GM12878 (cell line): Measurements from ENCODE around the gene ZCRB1. TPM values are rescaled to one million over a fixed set of nuclear protein-coding genes. Genes with fewer than 3 reads are reported as not detected.

ENCODE experiments used
- ESRRA ChIP-seq: IDR thresholded peaks from 2 replicates; pipeline ENCODE4 v1.6.1; 2012; ENCODE audit warnings: mild to moderate bottlenecking, low read length, improper control_type of control experiment
- FOS ChIP-seq: IDR thresholded peaks from 3 replicates; pipeline ENCODE4 v1.6.1; 2011; ENCODE audit warnings: borderline replicate concordance; ENCODE audit not compliant: insufficient read length; ENCODE audit errors: extremely low read depth
- IKZF2 ChIP-seq, 2 experiments: fragments of 450-650 bp; IDR thresholded peaks; 2 replicates each; pipeline ENCODE4 v1.6.1; 2017; ENCODE audit warnings: mild to moderate bottlenecking in 2 of 2, moderate library complexity in 2 of 2
- NKRF ChIP-seq: fragments of 450-650 bp; conservative IDR thresholded peaks from 2 replicates; pipeline ENCODE4 v1.6.1; 2017; ENCODE audit warnings: mild to moderate bottlenecking, moderate library complexity
- RCOR1 ChIP-seq: conservative IDR thresholded peaks from 2 replicates; pipeline ENCODE4 v1.6.1; 2012; ENCODE audit warnings: low read depth, low read length, improper control_type of control experiment
- RELA ChIP-seq: fragments of 450-650 bp; IDR thresholded peaks from 2 replicates; pipeline ENCODE4 v1.8.0; 2014; ENCODE audit warnings: borderline replicate concordance; ENCODE audit not compliant: partially characterized antibody
- RFX5 ChIP-seq: IDR thresholded peaks from 2 replicates; pipeline ENCODE4 v1.6.1; 2011; ENCODE audit warnings: low read depth, low read length, improper control_type of control experiment
- SMC3 ChIP-seq: IDR thresholded peaks from 2 replicates; pipeline ENCODE4 v1.6.1; 2011; ENCODE audit warnings: low read length, improper control_type of control experiment, borderline replicate concordance
- SRF ChIP-seq, 2 experiments: IDR thresholded peaks; 2 replicates each; pipeline ENCODE4 v1.6.1; 2011; ENCODE audit warnings: low read depth in 2 of 2, low read length in 2 of 2, mild to moderate bottlenecking in 1 of 2, moderate library complexity in 1 of 2
- ZBTB40 ChIP-seq: fragments of 450-650 bp; IDR thresholded peaks from 2 replicates; pipeline ENCODE4 v1.6.1; 2016; ENCODE audit warnings: mild to moderate bottlenecking, moderate library complexity, borderline replicate concordance
- ZNF274 ChIP-seq: IDR thresholded peaks from one replicate; pipeline ENCODE4 v1.8.0; 2011; ENCODE audit not compliant: insufficient read length, insufficient read depth
- polyA plus RNA-seq, 11 experiments: library from polyadenylated mRNA; depleted of rRNA in 4 of 11; unstranded in 6 of 11; stranded (reverse) in 5 of 11; fragments of >200 nt; fragmentation: Nextera tagmentation in 4 of 11; fragmentation: Illumina TruSeq in 1 of 11; extraction: Ambion mirVana in 4 of 11; extraction: Trizol in 1 of 11; gene quantifications; 1 replicate in 1 of 11; 2 replicates in 10 of 11; pipeline versions ENCODE4 v1.2.1 to v1.2.3, GENCODE V29; 2011 to 2016; ENCODE audit warnings: inconsistent platforms in 2 of 11, missing spikeins in 2 of 11, low read depth in 1 of 11
- total RNA-seq, 4 experiments: library from RNA; depleted of rRNA in 3 of 4; stranded (reverse); fragments of >200 nt in 3 of 4; fragmentation: Illumina TruSeq in 1 of 4; extraction: Trizol in 1 of 4; gene quantifications; 2 replicates each; pipeline versions ENCODE4 v1.2.1 to v1.2.3, GENCODE V29; 2013 to 2021
- TF ChIP-seq, protein P1 (sequence below): IDR thresholded peaks from 2 replicates; pipeline ENCODE4 v1.6.1; 2012; ENCODE audit warnings: low read depth, low read length, improper control_type of control experiment
- TF ChIP-seq, protein P2 (sequence below): fragments of 450-650 bp; formaldehyde crosslinking; IDR thresholded peaks from 2 replicates; pipeline ENCODE4 v1.4.0; 2022; ENCODE audit warnings: mild to moderate bottlenecking, moderate library complexity
- TF ChIP-seq, protein P3 (sequence below): fragments of 450-650 bp; formaldehyde crosslinking; IDR thresholded peaks from 2 replicates; pipeline ENCODE4 v1.4.0; 2020; ENCODE audit warnings: mild to moderate bottlenecking, moderate library complexity

ZCRB1 gene
- total and polyA plus RNA-seq, 10 of the 15 experiments (the other 5 are each of a cell fraction or from before 2014, with no cell fraction given) = 43.3 to 178 (median 88.6) TPM

GRCh38 chr12:42325653-42326474 lies at the start of gene ZCRB1, which contains the start of gene PPHLN1 (continued):
- TF ChIP-seq NKRF (peak; percentile 64), ESRRA (no peak; the same call in 1 of the 2 replicates), SRF (IDR thresholded peaks at IDR 0.05; ENCODE audit: low read depth in 2 of 2, low read length in 2 of 2) (peak in 1 of 2 experiments; percentile 70; a peak in 2 of 4 replicates), RFX5 (no peak), FOS (no peak), RELA (no peak), ZNF274 (no peak), IKZF2 (IDR thresholded peaks at IDR 0.05) (0 out of 4 replicates have a peak, but pooled peaks of 1 of the 2 experiments have one; percentile 25), SMC3 (no peak), RCOR1 (no peak), ZBTB40 (peak; percentile 85)
- TF ChIP-seq, protein P1, sequence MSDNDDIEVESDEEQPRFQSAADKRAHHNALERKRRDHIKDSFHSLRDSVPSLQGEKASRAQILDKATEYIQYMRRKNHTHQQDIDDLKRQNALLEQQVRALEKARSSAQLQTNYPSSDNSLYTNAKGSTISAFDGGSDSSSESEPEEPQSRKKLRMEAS = no peak
- TF ChIP-seq, protein P2, sequence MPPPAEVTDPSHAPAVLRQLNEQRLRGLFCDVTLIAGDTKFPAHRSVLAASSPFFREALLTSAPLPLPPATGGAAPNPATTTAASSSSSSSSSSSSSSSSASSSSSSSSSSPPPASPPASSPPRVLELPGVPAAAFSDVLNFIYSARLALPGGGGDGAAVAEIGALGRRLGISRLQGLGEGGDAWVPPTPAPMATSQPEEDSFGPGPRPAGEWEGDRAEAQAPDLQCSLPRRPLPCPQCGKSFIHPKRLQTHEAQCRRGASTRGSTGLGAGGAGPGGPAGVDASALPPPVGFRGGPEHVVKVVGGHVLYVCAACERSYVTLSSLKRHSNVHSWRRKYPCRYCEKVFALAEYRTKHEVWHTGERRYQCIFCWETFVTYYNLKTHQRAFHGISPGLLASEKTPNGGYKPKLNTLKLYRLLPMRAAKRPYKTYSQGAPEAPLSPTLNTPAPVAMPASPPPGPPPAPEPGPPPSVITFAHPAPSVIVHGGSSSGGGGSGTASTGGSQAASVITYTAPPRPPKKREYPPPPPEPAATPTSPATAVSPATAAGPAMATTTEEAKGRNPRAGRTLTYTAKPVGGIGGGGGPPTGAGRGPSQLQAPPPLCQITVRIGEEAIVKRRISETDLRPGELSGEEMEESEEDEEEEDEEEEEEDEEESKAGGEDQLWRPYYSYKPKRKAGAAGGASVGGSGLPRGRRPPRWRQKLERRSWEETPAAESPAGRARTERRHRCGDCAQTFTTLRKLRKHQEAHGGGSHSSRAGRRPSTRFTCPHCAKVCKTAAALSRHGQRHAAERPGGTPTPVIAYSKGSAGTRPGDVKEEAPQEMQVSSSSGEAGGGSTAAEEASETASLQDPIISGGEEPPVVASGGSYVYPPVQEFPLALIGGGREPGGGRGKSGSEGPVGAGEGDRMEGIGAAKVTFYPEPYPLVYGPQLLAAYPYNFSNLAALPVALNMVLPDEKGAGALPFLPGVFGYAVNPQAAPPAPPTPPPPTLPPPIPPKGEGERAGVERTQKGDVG (CRISPR knock-in tag) = no peak
- TF ChIP-seq, protein P3, sequence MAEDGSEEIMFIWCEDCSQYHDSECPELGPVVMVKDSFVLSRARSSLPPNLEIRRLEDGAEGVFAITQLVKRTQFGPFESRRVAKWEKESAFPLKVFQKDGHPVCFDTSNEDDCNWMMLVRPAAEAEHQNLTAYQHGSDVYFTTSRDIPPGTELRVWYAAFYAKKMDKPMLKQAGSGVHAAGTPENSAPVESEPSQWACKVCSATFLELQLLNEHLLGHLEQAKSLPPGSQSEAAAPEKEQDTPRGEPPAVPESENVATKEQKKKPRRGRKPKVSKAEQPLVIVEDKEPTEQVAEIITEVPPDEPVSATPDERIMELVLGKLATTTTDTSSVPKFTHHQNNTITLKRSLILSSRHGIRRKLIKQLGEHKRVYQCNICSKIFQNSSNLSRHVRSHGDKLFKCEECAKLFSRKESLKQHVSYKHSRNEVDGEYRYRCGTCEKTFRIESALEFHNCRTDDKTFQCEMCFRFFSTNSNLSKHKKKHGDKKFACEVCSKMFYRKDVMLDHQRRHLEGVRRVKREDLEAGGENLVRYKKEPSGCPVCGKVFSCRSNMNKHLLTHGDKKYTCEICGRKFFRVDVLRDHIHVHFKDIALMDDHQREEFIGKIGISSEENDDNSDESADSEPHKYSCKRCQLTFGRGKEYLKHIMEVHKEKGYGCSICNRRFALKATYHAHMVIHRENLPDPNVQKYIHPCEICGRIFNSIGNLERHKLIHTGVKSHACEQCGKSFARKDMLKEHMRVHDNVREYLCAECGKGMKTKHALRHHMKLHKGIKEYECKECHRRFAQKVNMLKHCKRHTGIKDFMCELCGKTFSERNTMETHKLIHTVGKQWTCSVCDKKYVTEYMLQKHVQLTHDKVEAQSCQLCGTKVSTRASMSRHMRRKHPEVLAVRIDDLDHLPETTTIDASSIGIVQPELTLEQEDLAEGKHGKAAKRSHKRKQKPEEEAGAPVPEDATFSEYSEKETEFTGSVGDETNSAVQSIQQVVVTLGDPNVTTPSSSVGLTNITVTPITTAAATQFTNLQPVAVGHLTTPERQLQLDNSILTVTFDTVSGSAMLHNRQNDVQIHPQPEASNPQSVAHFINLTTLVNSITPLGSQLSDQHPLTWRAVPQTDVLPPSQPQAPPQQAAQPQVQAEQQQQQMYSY = no peak
